ENCODE data around the gene PLK5. TPM values are rescaled to one million over a fixed set of nuclear protein-coding genes. Genes with fewer than 3 reads are reported as not detected.

Gene PLK5
- total RNA-seq, 4 donors from 2014 or later = not detected

DNA sequence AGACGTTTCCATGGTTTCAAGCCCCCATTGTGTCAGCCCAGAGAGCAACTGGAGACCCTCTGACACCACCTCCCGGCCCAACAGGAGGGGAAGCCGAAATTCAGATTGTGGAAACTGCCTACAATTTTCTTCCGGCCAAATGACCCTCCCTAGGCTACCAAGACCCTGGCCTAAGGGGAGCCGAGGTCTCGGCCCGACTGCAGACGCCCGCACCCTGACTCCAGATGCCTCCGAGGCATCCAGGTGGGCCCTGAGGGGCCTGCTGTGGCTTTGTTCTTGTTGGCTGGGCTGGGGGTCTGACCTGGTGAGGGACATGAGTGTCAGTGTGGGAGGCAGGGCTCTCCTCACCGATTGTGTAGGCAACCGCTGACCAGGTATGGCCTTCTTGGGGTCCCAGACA lies 34.7 kb downstream of the PLK5 start:
- Histone ChIP-seq H3K4me1 (no peaks in the 10 kb centered on the region), H3K27ac (no peak overlapping the region), H3K4me3 (no peak overlapping the region), H3K27me3 (no peaks in the 10 kb centered on the region), H3K9me3 (no peaks in the 10 kb centered on the region), H3K36me3 (peaks cover 0 to 12% (median 0%) of the 10 kb centered on the region in 3 donors)
- DNase-seq = no peak
- TF ChIP-seq, protein P1, sequence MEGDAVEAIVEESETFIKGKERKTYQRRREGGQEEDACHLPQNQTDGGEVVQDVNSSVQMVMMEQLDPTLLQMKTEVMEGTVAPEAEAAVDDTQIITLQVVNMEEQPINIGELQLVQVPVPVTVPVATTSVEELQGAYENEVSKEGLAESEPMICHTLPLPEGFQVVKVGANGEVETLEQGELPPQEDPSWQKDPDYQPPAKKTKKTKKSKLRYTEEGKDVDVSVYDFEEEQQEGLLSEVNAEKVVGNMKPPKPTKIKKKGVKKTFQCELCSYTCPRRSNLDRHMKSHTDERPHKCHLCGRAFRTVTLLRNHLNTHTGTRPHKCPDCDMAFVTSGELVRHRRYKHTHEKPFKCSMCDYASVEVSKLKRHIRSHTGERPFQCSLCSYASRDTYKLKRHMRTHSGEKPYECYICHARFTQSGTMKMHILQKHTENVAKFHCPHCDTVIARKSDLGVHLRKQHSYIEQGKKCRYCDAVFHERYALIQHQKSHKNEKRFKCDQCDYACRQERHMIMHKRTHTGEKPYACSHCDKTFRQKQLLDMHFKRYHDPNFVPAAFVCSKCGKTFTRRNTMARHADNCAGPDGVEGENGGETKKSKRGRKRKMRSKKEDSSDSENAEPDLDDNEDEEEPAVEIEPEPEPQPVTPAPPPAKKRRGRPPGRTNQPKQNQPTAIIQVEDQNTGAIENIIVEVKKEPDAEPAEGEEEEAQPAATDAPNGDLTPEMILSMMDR (IDR thresholded peaks at IDR 0.05) = no peak

DNA sequence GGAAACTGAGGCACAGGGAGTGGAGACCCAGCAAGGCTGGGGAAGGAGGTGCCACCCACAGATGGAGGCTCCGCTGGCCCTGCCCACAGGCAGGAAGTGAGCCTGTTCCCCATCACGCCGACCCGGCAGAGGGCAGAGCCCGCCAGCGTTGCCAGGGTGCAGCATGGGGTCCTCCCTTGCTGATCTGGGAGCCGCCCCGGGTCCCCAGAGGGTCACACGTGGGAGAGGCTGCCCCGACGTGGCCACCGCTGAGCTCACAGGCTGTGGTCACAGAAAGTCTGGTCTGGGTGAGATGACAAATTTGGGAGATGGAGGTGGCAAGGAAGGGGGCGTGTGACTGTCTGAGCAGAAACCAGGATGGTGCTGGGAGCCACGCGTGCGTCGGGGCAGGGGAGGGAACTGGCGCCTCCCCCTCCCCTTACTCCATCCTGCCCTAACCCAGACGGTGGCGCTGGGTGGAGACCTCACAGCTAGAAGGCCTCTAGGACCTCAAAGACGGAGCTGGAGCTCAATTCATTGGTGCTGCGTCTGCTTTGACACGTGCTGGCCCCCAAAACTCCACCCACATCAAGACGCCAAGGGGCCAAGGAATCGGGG lies 36.5 kb downstream of the PLK5 start:
- peaks cover 0 to under 1% (median 0%) of the 10 kb centered on the region in 4 donors for H3K4me1 ChIP-seq
- H3K36me3 ChIP-seq = peaks cover 0 to 8% (median 0%) of the 10 kb centered on the region in 3 donors
- H3K27me3 ChIP-seq = no peaks in the 10 kb centered on the region
- H3K4me3 ChIP-seq = no peak overlapping the region
- no peak for DNase-seq
- H3K9me3 ChIP-seq = no peaks in the 10 kb centered on the region
- no peak for TF ChIP-seq POLR2A (IDR thresholded peaks at IDR 0.05)
- TF ChIP-seq, protein P1 (IDR thresholded peaks at IDR 0.05) = no peak
- no peak overlapping the region for H3K27ac ChIP-seq

DNA sequence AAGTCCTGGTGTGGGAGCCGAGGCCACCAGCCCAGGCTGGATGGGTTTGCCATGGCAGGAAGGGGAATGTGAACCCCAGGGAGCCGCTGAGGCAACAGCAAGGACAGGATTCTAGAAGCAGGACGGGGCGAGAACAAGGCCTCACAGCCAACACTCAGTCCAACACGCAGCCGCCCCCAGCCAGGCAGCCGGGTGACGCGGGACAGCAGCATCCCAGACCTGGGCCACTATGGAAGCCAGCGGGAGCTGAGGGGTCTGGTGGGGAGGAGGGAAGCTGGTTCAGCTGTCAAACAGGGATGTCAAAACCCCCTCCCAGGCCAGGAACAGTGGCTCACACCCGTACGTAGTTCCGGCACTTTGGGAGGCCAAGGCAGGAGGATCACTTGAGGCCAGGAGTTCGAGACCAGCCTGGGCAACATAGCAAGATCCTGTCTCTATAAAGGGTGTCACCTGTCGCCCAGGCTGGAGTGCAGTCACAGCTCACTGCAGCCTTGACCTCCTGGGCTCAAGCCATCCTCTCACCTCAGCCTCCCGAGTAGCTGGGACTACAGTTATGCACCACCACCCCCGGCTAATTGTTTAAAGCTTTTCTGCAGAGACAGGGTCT lies 37.5 kb downstream of the PLK5 start:
- H3K4me1 ChIP-seq = peaks cover 0 to 9% (median 0%) of the 10 kb centered on the region in 4 donors
- H3K36me3 ChIP-seq = peaks cover 0 to 3% (median 0%) of the 10 kb centered on the region in 3 donors
- H3K27me3 ChIP-seq = no peaks in the 10 kb centered on the region
- TF ChIP-seq, protein P1 (IDR thresholded peaks at IDR 0.05) = no peak
- TF ChIP-seq POLR2A (IDR thresholded peaks at IDR 0.05) = no peak
- no peak overlapping the region for H3K27ac ChIP-seq
- no peak for DNase-seq
- H3K4me3 ChIP-seq = no peak overlapping the region
- H3K9me3 ChIP-seq = no peaks in the 10 kb centered on the region

DNA sequence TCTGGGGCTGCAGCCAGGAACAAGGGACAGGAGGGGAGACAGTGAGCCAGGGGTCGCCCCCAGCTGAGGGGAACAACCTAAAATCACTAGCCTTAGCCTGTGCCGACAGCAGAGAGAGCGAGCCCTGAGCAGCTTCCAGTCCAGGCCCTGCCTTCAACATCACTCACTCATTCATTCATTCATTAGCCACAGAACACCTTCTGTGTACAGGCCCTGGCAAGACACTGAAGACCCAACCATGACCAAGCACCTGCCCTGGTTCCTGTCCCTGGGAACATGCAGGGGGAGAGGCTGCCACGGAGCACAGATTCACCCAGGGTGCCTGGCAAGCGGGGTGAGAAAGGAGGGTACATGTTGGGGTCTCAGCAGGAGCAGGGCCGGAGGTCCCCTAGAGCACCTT lies 39.4 kb downstream of the PLK5 start:
- no peak overlapping the region for H3K4me3 ChIP-seq
- no peaks in the 10 kb centered on the region for H3K27me3 ChIP-seq
- DNase-seq = no peak
- TF ChIP-seq, protein P1 (IDR thresholded peaks at IDR 0.05) = no peak
- TF ChIP-seq POLR2A (IDR thresholded peaks at IDR 0.05) = no peak
- H3K36me3 ChIP-seq = no peaks in the 10 kb centered on the region
- no peak overlapping the region for H3K27ac ChIP-seq
- no peaks in the 10 kb centered on the region for H3K9me3 ChIP-seq
- peaks cover 0 to 9% (median 4%) of the 10 kb centered on the region in 4 donors for H3K4me1 ChIP-seq

DNA sequence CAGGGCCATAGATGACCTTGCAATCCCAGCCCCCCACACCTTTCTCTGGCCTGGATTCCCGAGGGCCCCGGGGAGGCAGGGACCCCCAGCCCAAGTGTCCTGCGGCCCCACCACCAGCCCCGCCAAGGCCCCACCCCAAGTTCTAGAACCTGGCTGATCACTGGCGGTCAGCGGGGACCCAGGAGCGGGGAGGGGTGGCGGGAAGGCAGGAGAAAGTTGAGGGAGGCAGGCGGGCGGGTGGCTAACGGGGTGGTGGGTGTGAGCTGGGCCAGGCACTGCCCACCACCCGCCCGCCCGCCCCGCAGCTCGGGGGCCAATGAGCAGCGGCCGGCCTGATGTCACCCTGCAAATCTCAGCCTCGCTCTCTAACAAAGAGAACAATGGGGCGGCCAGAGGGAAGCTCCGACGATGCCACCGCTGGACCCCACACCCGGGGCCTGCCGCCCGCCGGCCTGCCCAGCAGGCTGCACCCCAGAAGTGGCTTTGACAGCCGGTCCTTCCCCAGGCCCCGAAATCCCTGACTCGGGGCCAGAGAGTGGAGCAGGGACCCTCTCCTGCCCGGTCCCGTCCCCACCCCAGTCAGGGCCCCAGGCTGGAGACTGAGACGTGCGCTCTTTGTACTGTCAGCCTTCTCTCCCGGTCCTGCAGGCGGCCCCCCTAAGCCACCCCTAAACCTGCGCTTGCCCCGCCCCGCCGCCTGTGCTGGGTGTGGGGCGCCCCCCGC lies 42.7 kb downstream of the PLK5 start:
- H3K36me3 ChIP-seq = no peaks in the 10 kb centered on the region

More for the DNA sequence above, 42.7 kb downstream of the PLK5 start:
- Histone ChIP-seq H3K4me1 (peaks cover 0 to 17% (median 9%) of the 10 kb centered on the region in 4 donors), H3K4me3 (peak overlapping the region; percentile 49 to 84 (median 60)), H3K27ac (peak overlapping the region; percentile 68 to 86 (median 80)), H3K9me3 (no peaks in the 10 kb centered on the region), H3K27me3 (no peaks in the 10 kb centered on the region)
- peak in 1 of 2 donors; percentile 45 for TF ChIP-seq POLR2A (IDR thresholded peaks at IDR 0.05)
- TF ChIP-seq, protein P1 (IDR thresholded peaks at IDR 0.05) = no peak
- peak in 2 of 3 donors; percentile 61 to 71 for DNase-seq
